ENCODE data around the gene DCC. TPM values are rescaled to one million over a fixed set of nuclear protein-coding genes. Genes with fewer than 3 reads are reported as not detected.

DCC gene
- total RNA-seq, 4 donors from 2014 or later = 0.16 TPM; not detected in 3

- Histone ChIP-seq H3K4me1 (no peaks in the 10 kb centered on the region), H3K36me3 (no peaks in the 10 kb centered on the region), H3K27me3 (no peaks in the 10 kb centered on the region), H3K9me3 (no peaks in the 10 kb centered on the region), H3K4me3 (no peak overlapping the region), H3K27ac (no peak overlapping the region)
- DNase-seq (ENCODE audit: low spot score in 2 of 2) = no peak
- 51% methylated on average over 1 of the region's 1 CpG for WGBS
- TF ChIP-seq CTCF (IDR thresholded peaks at IDR 0.05) = no peak
- TF ChIP-seq POLR2AphosphoS5 (IDR thresholded peaks at IDR 0.05) = no peak
- TF ChIP-seq POLR2A (IDR thresholded peaks at IDR 0.05) = no peak
- no peak for TF ChIP-seq EP300 (IDR thresholded peaks at IDR 0.05)
These were observed 214.2 kb downstream of the DCC start for GRCh38 chr18:52554180-52554579.

- H3K36me3 ChIP-seq = no peaks in the 10 kb centered on the region
- no peak overlapping the region for H3K4me3 ChIP-seq
- 41% methylated on average over 4 of the region's 4 CpGs for WGBS
- H3K27me3 ChIP-seq = no peaks in the 10 kb centered on the region
- H3K4me1 ChIP-seq = no peaks in the 10 kb centered on the region
- TF ChIP-seq CTCF (IDR thresholded peaks at IDR 0.05) (no peak), POLR2A (IDR thresholded peaks at IDR 0.05) (no peak), POLR2AphosphoS5 (IDR thresholded peaks at IDR 0.05) (no peak), EP300 (IDR thresholded peaks at IDR 0.05) (no peak)
- DNase-seq (ENCODE audit: low spot score in 2 of 2) = no peak
- H3K9me3 ChIP-seq = no peaks in the 10 kb centered on the region
- no peak overlapping the region for H3K27ac ChIP-seq
These were observed 227.4 kb downstream of the DCC start for GRCh38 chr18:52567360-52567759.

GRCh38 chr18:52569492-52569891 lies 229.5 kb downstream of the DCC start:
- Histone ChIP-seq H3K36me3 (no peaks in the 10 kb centered on the region), H3K4me1 (no peaks in the 10 kb centered on the region), H3K4me3 (no peak overlapping the region), H3K9me3 (no peaks in the 10 kb centered on the region), H3K27ac (no peak overlapping the region), H3K27me3 (no peaks in the 10 kb centered on the region)
- 46% methylated on average over 1 of the region's 1 CpG for WGBS
- TF ChIP-seq CTCF (IDR thresholded peaks at IDR 0.05) = no peak
- TF ChIP-seq POLR2A (IDR thresholded peaks at IDR 0.05) = no peak
- no peak for TF ChIP-seq POLR2AphosphoS5 (IDR thresholded peaks at IDR 0.05)
- TF ChIP-seq EP300 (IDR thresholded peaks at IDR 0.05) = no peak
- no peak for DNase-seq (ENCODE audit: low spot score in 2 of 2)

DNA sequence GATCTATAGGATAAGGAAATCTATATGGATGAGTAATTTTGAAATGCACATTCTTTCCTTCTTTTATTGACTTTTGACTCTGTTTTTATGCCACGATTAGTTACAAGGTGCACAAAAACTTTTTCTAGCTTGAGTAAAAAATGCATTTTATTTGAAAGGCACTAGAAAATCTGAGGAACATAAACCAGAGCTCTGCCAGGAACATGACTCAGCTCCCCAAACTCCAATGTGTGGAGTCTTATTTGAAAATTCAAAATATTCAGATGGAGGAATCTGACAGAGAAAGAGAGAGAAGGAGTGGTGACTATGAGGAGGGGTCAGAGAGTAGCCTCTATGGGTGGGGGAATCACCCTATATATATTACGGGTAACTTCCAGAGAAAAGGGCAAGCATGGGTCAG lies 231.0 kb downstream of the DCC start:
- H3K4me1 ChIP-seq = no peaks in the 10 kb centered on the region
- WGBS = 67% methylated on average over 2 of the region's 2 CpGs
- H3K36me3 ChIP-seq = no peaks in the 10 kb centered on the region
- H3K27ac ChIP-seq = no peak overlapping the region
- H3K9me3 ChIP-seq = no peaks in the 10 kb centered on the region
- no peak overlapping the region for H3K4me3 ChIP-seq
- DNase-seq (ENCODE audit: low spot score in 2 of 2) = no peak
- TF ChIP-seq POLR2A (IDR thresholded peaks at IDR 0.05) (no peak), POLR2AphosphoS5 (IDR thresholded peaks at IDR 0.05) (no peak), EP300 (IDR thresholded peaks at IDR 0.05) (no peak), CTCF (IDR thresholded peaks at IDR 0.05) (no peak)
- no peaks in the 10 kb centered on the region for H3K27me3 ChIP-seq

GRCh38 chr18:52572036-52573000 lies 232.3 kb downstream of the DCC start:
- Histone ChIP-seq H3K9me3 (peaks cover 6% of the 10 kb centered on the region), H3K4me1 (no peaks in the 10 kb centered on the region), H3K27ac (no peak overlapping the region), H3K27me3 (no peaks in the 10 kb centered on the region), H3K4me3 (no peak overlapping the region), H3K36me3 (no peaks in the 10 kb centered on the region)
- no peak for TF ChIP-seq POLR2AphosphoS5 (IDR thresholded peaks at IDR 0.05)
- TF ChIP-seq EP300 (IDR thresholded peaks at IDR 0.05) = no peak
- TF ChIP-seq POLR2A (IDR thresholded peaks at IDR 0.05) = no peak
- no peak for TF ChIP-seq CTCF (IDR thresholded peaks at IDR 0.05)
- 43% methylated on average over 13 of the region's 13 CpGs for WGBS
- no peak for DNase-seq (ENCODE audit: low spot score in 2 of 2)
